ENCODE measurements around the gene ATG3. TPM values are rescaled to one million over a fixed set of nuclear protein-coding genes. Genes with fewer than 3 reads are reported as not detected.

Gene ATG3
- total RNA-seq, 1 experiment from 2014 or later = 60.1 TPM

- DNase-seq (ENCODE audit: low spot score) (no peak), ATAC-seq (no peak)
- Mint-ChIP-seq H3K4me3 (no peak overlapping the region), H3K36me3 (no peaks in the 10 kb centered on the region), H3K4me1 (0 out of 2 replicates have a peak, but pooled peaks cover 3% of the 10 kb centered on the region), H3K27ac (no peak overlapping the region), H3K9me3 (no peaks in the 10 kb centered on the region), H3K27me3 (ENCODE audit: low read depth) (no peaks in the 10 kb centered on the region)
- ChIA-PET CTCF (interaction anchor here (1.4 kb wide), 1 partner anchor 136 kb away, joined by 4 read pairs; no protein-coding TSS in a partner anchor), POLR2A (no interaction called here)
- TF ChIP-seq, protein P1, sequence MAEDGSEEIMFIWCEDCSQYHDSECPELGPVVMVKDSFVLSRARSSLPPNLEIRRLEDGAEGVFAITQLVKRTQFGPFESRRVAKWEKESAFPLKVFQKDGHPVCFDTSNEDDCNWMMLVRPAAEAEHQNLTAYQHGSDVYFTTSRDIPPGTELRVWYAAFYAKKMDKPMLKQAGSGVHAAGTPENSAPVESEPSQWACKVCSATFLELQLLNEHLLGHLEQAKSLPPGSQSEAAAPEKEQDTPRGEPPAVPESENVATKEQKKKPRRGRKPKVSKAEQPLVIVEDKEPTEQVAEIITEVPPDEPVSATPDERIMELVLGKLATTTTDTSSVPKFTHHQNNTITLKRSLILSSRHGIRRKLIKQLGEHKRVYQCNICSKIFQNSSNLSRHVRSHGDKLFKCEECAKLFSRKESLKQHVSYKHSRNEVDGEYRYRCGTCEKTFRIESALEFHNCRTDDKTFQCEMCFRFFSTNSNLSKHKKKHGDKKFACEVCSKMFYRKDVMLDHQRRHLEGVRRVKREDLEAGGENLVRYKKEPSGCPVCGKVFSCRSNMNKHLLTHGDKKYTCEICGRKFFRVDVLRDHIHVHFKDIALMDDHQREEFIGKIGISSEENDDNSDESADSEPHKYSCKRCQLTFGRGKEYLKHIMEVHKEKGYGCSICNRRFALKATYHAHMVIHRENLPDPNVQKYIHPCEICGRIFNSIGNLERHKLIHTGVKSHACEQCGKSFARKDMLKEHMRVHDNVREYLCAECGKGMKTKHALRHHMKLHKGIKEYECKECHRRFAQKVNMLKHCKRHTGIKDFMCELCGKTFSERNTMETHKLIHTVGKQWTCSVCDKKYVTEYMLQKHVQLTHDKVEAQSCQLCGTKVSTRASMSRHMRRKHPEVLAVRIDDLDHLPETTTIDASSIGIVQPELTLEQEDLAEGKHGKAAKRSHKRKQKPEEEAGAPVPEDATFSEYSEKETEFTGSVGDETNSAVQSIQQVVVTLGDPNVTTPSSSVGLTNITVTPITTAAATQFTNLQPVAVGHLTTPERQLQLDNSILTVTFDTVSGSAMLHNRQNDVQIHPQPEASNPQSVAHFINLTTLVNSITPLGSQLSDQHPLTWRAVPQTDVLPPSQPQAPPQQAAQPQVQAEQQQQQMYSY (CRISPR knock-in tag; IDR thresholded peaks at IDR 0.05) = no peak
- TF ChIP-seq, protein P2, sequence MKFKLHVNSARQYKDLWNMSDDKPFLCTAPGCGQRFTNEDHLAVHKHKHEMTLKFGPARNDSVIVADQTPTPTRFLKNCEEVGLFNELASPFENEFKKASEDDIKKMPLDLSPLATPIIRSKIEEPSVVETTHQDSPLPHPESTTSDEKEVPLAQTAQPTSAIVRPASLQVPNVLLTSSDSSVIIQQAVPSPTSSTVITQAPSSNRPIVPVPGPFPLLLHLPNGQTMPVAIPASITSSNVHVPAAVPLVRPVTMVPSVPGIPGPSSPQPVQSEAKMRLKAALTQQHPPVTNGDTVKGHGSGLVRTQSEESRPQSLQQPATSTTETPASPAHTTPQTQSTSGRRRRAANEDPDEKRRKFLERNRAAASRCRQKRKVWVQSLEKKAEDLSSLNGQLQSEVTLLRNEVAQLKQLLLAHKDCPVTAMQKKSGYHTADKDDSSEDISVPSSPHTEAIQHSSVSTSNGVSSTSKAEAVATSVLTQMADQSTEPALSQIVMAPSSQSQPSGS (CRISPR knock-in tag; IDR thresholded peaks at IDR 0.05; ENCODE audit: borderline replicate concordance, low read depth) = no peak
- no peak for TF ChIP-seq NR2C2 (CRISPR knock-in tag; IDR thresholded peaks at IDR 0.05)
- no peak for TF ChIP-seq PRRX2 (CRISPR knock-in tag; IDR thresholded peaks at IDR 0.05)
- no peak for TF ChIP-seq USF2 (CRISPR knock-in tag; IDR thresholded peaks at IDR 0.05)
- TF ChIP-seq ZBTB43 (CRISPR knock-in tag; IDR thresholded peaks at IDR 0.05) = no peak
- TF ChIP-seq E2F5 (CRISPR knock-in tag; IDR thresholded peaks at IDR 0.05) = no peak
Observed at GRCh38 chr3:112598731-112599130, 37.0 kb upstream of the ATG3 start.

- CTCF ChIA-PET = no interaction called here
- Mint-ChIP-seq H3K36me3 (no peaks in the 10 kb centered on the region), H3K9me3 (no peaks in the 10 kb centered on the region), H3K27me3 (ENCODE audit: low read depth) (no peaks in the 10 kb centered on the region), H3K4me1 (peaks cover 7% of the 10 kb centered on the region), H3K27ac (no peak overlapping the region), H3K4me3 (no peak overlapping the region)
- no peak for ATAC-seq
- no peak for TF ChIP-seq GTF2I (CRISPR knock-in tag; conservative IDR thresholded peaks at IDR 0.05)
- no peak for TF ChIP-seq TP53 (CRISPR knock-in tag; IDR thresholded peaks at IDR 0.05)
- TF ChIP-seq MLX (CRISPR knock-in tag; IDR thresholded peaks at IDR 0.05) = no peak
- TF ChIP-seq, protein P3, sequence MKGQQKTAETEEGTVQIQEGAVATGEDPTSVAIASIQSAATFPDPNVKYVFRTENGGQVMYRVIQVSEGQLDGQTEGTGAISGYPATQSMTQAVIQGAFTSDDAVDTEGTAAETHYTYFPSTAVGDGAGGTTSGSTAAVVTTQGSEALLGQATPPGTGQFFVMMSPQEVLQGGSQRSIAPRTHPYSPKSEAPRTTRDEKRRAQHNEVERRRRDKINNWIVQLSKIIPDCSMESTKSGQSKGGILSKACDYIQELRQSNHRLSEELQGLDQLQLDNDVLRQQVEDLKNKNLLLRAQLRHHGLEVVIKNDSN (CRISPR knock-in tag; IDR thresholded peaks at IDR 0.05) = no peak
- TF ChIP-seq ETV6 (CRISPR knock-in tag; IDR thresholded peaks at IDR 0.05) = no peak
- TF ChIP-seq ZNF232 (CRISPR knock-in tag; IDR thresholded peaks at IDR 0.05) = no peak
- no peak for TF ChIP-seq MXD4 (CRISPR knock-in tag; IDR thresholded peaks at IDR 0.05; ENCODE audit: borderline replicate concordance)
- TF ChIP-seq ZSCAN18 (CRISPR knock-in tag; IDR thresholded peaks at IDR 0.05) = no peak
- TF ChIP-seq ZNF671 (CRISPR knock-in tag; IDR thresholded peaks at IDR 0.05) = no peak
- no peak for TF ChIP-seq MAX (CRISPR knock-in tag; IDR thresholded peaks at IDR 0.05)
- no peak for TF ChIP-seq E2F5 (CRISPR knock-in tag; IDR thresholded peaks at IDR 0.05)
- TF ChIP-seq SOX15 (CRISPR knock-in tag; IDR thresholded peaks at IDR 0.05) = no peak
- no peak for TF ChIP-seq PRRX2 (CRISPR knock-in tag; IDR thresholded peaks at IDR 0.05)
- no peak for TF ChIP-seq RORB (CRISPR knock-in tag; IDR thresholded peaks at IDR 0.05)
- no peak for TF ChIP-seq USF2 (CRISPR knock-in tag; IDR thresholded peaks at IDR 0.05)
- no peak for TF ChIP-seq KAT7 (CRISPR knock-in tag; IDR thresholded peaks at IDR 0.05; ENCODE audit: borderline replicate concordance)
- TF ChIP-seq CREB1 (CRISPR knock-in tag; IDR thresholded peaks at IDR 0.05) = no peak
- no peak for DNase-seq (ENCODE audit: low spot score)
- POLR2A ChIA-PET = no interaction called here
Observed at GRCh38 chr3:112597945-112598344, 36.2 kb upstream of the ATG3 start.
